Common myeloid progenitor, CD34-positive (primary cell): ENCODE results near the gene EBP.
"Not testable (repeated sequence)": the region's sequence is repeated elsewhere in the genome, so short reads cannot be mapped to it uniquely, and the experiment has no call there.

Experiments
- CTCF ChIA-PET: fragments of 350-600 bp; sonication (Branson Sonifier 250); formaldehyde crosslinking; loops from one replicate; lab custom pipeline; 2021; ENCODE audit warnings: antibody characterized with exemption; lab: Charles Lee
- POLR2A ChIA-PET: fragments of 350-600 bp; sonication (Branson Sonifier 250); formaldehyde crosslinking; loops from one replicate; lab custom pipeline; 2021; ENCODE audit warnings: antibody characterized with exemption; lab: Charles Lee
- DNase-seq, 3 donors: peaks; one replicate each; pipeline versions ENCODE4 v3.0.0 to v3.0.0-alpha.2; 2013
- H3K27ac ChIP-seq, 2 experiments: 1 replicate in 1 of 2; 2 replicates in 1 of 2; pipeline ENCODE4 v1.7.0; 2013; ENCODE audit warnings: inconsistent platforms in 2 of 2, low read length in 2 of 2, mild to moderate bottlenecking in 2 of 2, low read depth in 1 of 2, moderate library complexity in 1 of 2; ENCODE audit not compliant: severe bottlenecking in 2 of 2, insufficient read depth in 1 of 2, poor library complexity in 1 of 2
- H3K27me3 ChIP-seq, 5 experiments: replicated peaks in 2 of 5; 1 replicate in 3 of 5; 2 replicates in 2 of 5; pipeline versions ENCODE4 v1.6.1 to v1.7.0; 2013; ENCODE audit warnings: low read length in 4 of 5, mild to moderate bottlenecking in 2 of 5, moderate library complexity in 2 of 5, inconsistent platforms in 1 of 5; ENCODE audit not compliant: insufficient read depth in 5 of 5, control insufficient read depth in 4 of 5
- H3K36me3 ChIP-seq, 4 experiments: 1 replicate in 2 of 4; 2 replicates in 2 of 4; pipeline versions ENCODE4 v1.6.1 to v1.7.0; 2013; ENCODE audit warnings: low read length in 3 of 4, control low read depth in 1 of 4, mild to moderate bottlenecking in 1 of 4; ENCODE audit not compliant: control insufficient read depth in 4 of 4, insufficient read depth in 4 of 4
- H3K4me1 ChIP-seq, 4 experiments: 1 replicate in 3 of 4; 2 replicates in 1 of 4; pipeline versions ENCODE4 v1.6.1 to v1.7.1; 2013; ENCODE audit warnings: low read length in 3 of 4, mild to moderate bottlenecking in 3 of 4, control low read depth in 1 of 4, inconsistent platforms in 1 of 4, moderate library complexity in 1 of 4; ENCODE audit not compliant: control insufficient read depth in 4 of 4, insufficient read depth in 4 of 4; ENCODE audit errors: control extremely low read depth in 1 of 4
- H3K4me3 ChIP-seq, 7 experiments: 1 replicate in 4 of 7; 2 replicates in 3 of 7; pipeline versions ENCODE4 v1.5.1 to v1.7.0; 2013; ENCODE audit warnings: mild to moderate bottlenecking in 7 of 7, low read length in 6 of 7, moderate library complexity in 6 of 7, inconsistent platforms in 2 of 7, low read depth in 2 of 7, control low read depth in 1 of 7; ENCODE audit not compliant: insufficient read depth in 4 of 7, control insufficient read depth in 1 of 7; ENCODE audit errors: extremely low read depth in 1 of 7
- H3K9me3 ChIP-seq, 5 experiments: 1 replicate in 4 of 5; 2 replicates in 1 of 5; pipeline versions ENCODE4 v1.6.1 to v1.7.1; 2013; ENCODE audit warnings: low read length in 4 of 5, mild to moderate bottlenecking in 2 of 5, inconsistent platforms in 1 of 5, low read depth in 1 of 5, moderate library complexity in 1 of 5; ENCODE audit not compliant: control insufficient read depth in 4 of 5, insufficient read depth in 2 of 5; ENCODE audit errors: control extremely low read depth in 1 of 5
- WGBS: methylation state at CpG from one replicate; pipeline ENCODE4 v1.1.5; 2013; ENCODE audit not compliant: insufficient coverage; 5-methylcytosine and 5-hydroxymethylcytosine counted together

The EBP gene

GRCh38 chrX:48519481-48519880 is 2.1 kb upstream of the EBP start:
- H3K36me3 ChIP-seq, POLR2A ChIA-PET, CTCF ChIA-PET, H3K4me3 ChIP-seq, H3K9me3 ChIP-seq, DNase-seq, H3K27ac ChIP-seq, H3K27me3 ChIP-seq: not testable (repeated sequence)
- peaks cover 5 to 28% (median 20%) of the 10 kb centered on the region in 4 experiments for H3K4me1 ChIP-seq
- WGBS: 32% methylated on average over 3 of the region's 4 CpGs

DNA sequence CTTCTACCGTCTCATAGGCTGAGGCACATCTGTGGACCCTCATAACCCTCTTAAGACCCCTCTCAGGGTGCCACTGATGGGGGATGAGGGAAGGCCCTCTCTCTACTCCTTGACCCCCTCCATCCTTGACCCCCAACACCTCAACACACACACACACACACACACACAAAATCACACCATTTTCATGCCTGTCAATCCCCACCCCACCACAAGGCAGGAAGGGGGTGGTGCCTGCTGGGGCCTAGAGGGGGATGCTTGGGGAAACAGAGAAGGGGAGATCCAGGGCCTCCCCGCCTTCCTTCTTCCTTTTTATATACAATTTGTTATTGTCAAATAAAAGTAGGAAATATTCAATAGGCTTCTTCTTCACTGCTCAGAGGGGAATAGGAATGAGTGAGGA is 1.2 kb upstream of the EBP start:
- Histone ChIP-seq H3K27ac (no peak overlapping the region), H3K4me3 (peak overlapping the region in 1 of 7 experiments; percentile 4), H3K4me1 (peaks cover 5 to 33% (median 20%) of the 10 kb centered on the region in 4 experiments), H3K27me3 (no peaks in the 10 kb centered on the region), H3K36me3 (peaks cover 0 to 4% (median 1%) of the 10 kb centered on the region in 4 experiments), H3K9me3 (no peaks in the 10 kb centered on the region)
- ChIA-PET POLR2A (interaction anchor here (0.6 kb wide), 1 partner anchor 675 kb away, joined by 4 read pairs; no protein-coding TSS in a partner anchor), CTCF (no interaction called here)
- DNase-seq: no peak
- WGBS: 100% methylated on average over 1 of the region's 2 CpGs

DNA sequence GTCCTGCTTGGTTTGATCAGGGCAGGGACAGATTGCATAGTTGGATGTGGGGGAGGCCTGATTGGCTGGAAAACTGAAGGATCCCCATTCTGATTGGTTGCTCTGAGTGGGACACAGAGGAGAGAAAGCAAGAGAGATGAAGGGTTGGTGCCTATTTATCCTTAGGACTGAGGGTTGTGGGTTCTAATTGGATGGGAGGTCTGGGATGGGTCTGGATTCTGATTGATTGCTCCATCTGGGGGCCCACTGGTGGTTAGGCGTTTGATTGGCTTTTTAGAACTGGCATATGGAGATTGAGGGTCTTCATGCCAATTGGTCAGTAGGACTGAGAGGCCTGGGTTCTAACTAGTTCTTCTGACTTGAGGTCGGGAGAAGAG is 644 bp upstream of the EBP start:
- Histone ChIP-seq H3K4me3 (peak overlapping the region in 6 of 7 experiments; percentile 16 to 85 (median 78)), H3K9me3 (no peaks in the 10 kb centered on the region), H3K27me3 (no peaks in the 10 kb centered on the region), H3K36me3 (peaks cover 0 to 4% (median 1%) of the 10 kb centered on the region in 4 experiments), H3K27ac (peak overlapping the region in 1 of 2 experiments; percentile 59), H3K4me1 (peaks cover 5 to 35% (median 20%) of the 10 kb centered on the region in 4 experiments)
- ChIA-PET CTCF (no interaction called here), POLR2A (interaction anchor here (0.5 kb wide), 1 partner anchor 27 kb away, joined by 3 read pairs; no protein-coding TSS in a partner anchor)
- no peak for DNase-seq
- 69% methylated on average over 2 of the region's 2 CpGs for WGBS

- DNase-seq: no peak
- CTCF ChIA-PET: no interaction called here
- POLR2A ChIA-PET: interaction anchor here (0.6 kb wide), 1 partner anchor 439 kb away, joined by 3 read pairs; no protein-coding TSS in a partner anchor
- Histone ChIP-seq H3K4me3 (peak overlapping the region; percentile 65 to 85 (median 80)), H3K4me1 (peaks cover 5 to 35% (median 20%) of the 10 kb centered on the region in 4 experiments), H3K36me3 (peaks cover 0 to 18% (median 8%) of the 10 kb centered on the region in 4 experiments), H3K27me3 (no peaks in the 10 kb centered on the region), H3K27ac (peak overlapping the region; percentile 55 to 80), H3K9me3 (no peaks in the 10 kb centered on the region)
- WGBS: 27% methylated on average over 8 of the region's 10 CpGs
Measured at GRCh38 chrX:48522291-48522690, 683 bp downstream of the EBP start.

DNA sequence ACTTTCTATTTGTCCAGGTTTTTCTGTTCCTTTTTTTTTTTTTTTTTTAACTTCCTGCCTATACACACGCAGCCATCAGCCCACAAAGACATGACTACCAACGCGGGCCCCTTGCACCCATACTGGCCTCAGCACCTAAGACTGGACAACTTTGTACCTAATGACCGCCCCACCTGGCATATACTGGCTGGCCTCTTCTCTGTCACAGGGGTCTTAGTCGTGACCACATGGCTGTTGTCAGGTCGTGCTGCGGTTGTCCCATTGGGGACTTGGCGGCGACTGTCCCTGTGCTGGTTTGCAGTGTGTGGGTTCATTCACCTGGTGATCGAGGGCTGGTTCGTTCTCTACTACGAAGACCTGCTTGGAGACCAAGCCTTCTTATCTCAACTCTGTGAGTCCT is 2.1 kb downstream of the EBP start:
- ChIA-PET POLR2A (no interaction called here), CTCF (no interaction called here)
- Histone ChIP-seq H3K27me3 (no peaks in the 10 kb centered on the region), H3K9me3 (no peaks in the 10 kb centered on the region), H3K27ac (no peak overlapping the region), H3K36me3 (peaks cover 0 to 27% (median 15%) of the 10 kb centered on the region in 4 experiments), H3K4me3 (peak overlapping the region in 1 of 7 experiments; percentile 37), H3K4me1 (peaks cover 5 to 35% (median 20%) of the 10 kb centered on the region in 4 experiments)
- 79% methylated on average over 9 of the region's 12 CpGs for WGBS
- DNase-seq: no peak

GRCh38 chrX:48525853-48526252 is 4.2 kb downstream of the EBP start:
- H3K9me3 ChIP-seq, DNase-seq, POLR2A ChIA-PET, CTCF ChIA-PET, H3K27ac ChIP-seq, H3K4me3 ChIP-seq, H3K27me3 ChIP-seq: not testable (repeated sequence)
- Histone ChIP-seq H3K36me3 (peaks cover 0 to 32% (median 16%) of the 10 kb centered on the region in 4 experiments), H3K4me1 (peaks cover 4 to 21% (median 13%) of the 10 kb centered on the region in 4 experiments)
- 89% methylated on average over 5 of the region's 8 CpGs for WGBS

- ChIA-PET POLR2A (no interaction called here), CTCF (interaction anchor here (0.8 kb wide), 1 partner anchor 61 kb away, joined by 3 read pairs; no protein-coding TSS in a partner anchor)
- H3K27ac ChIP-seq: no peak overlapping the region
- no peak overlapping the region for H3K4me3 ChIP-seq
- H3K9me3 ChIP-seq: no peaks in the 10 kb centered on the region
- peaks cover 0 to 28% (median 15%) of the 10 kb centered on the region in 4 experiments for H3K36me3 ChIP-seq
- no peaks in the 10 kb centered on the region for H3K27me3 ChIP-seq
- no peak for DNase-seq
- no CpG with 5 or more reads among the region's 3 CpGs for WGBS
- H3K4me1 ChIP-seq: no peaks in the 10 kb centered on the region
Measured at GRCh38 chrX:48530736-48531135, 9.1 kb downstream of the EBP start.
